GM23338 (cell line): ENCODE measurements around the gene SLC22A16. TPM values are rescaled to one million over a fixed set of nuclear protein-coding genes. Genes with fewer than 3 reads are reported as not detected.

Experiments used
- ATAC-seq: fragments of 200-7000 bp; cut with Tn5 transposase; 3 replicates; pipeline ENCODE4 v1.9.1; 2020
- DNase-seq: peaks from one replicate; pipeline ENCODE4 v3.0.0-alpha.2; 2015; ENCODE audit warnings: low spot score
- H2AFZ ChIP-seq: fragments of 200-600 bp; sonication (generic); 2 replicates; pipeline ENCODE4 v1.8.0; 2016; ENCODE audit warnings: antibody characterized with exemption, mild to moderate bottlenecking, moderate library complexity
- H3F3A ChIP-seq: fragments of 200-600 bp; sonication (generic); replicated peaks from 2 replicates; pipeline ENCODE4 v1.8.0; 2017; ENCODE audit warnings: antibody characterized with exemption, mixed run types, low read depth
- H3K27ac ChIP-seq: fragments of 200-600 bp; sonication (generic); 2 replicates; pipeline ENCODE4 v1.6.1; 2016; ENCODE audit warnings: low read depth
- H3K27me3 ChIP-seq: fragments of 200-600 bp; sonication (generic); 2 replicates; pipeline ENCODE4 v1.8.0; 2016; ENCODE audit warnings: mild to moderate bottlenecking, mixed run types, moderate library complexity; ENCODE audit not compliant: insufficient read depth
- H3K36me3 ChIP-seq: fragments of 200-600 bp; sonication (generic); 2 replicates; pipeline ENCODE4 v1.8.0; 2016; ENCODE audit warnings: mild to moderate bottlenecking; ENCODE audit not compliant: insufficient read depth
- H3K4me1 ChIP-seq: fragments of 200-600 bp; sonication (generic); 2 replicates; pipeline ENCODE4 v1.8.0; 2016; ENCODE audit warnings: mild to moderate bottlenecking, moderate library complexity; ENCODE audit not compliant: insufficient read depth
- H3K4me2 ChIP-seq: fragments of 200-600 bp; sonication (generic); 2 replicates; pipeline ENCODE4 v1.7.1; 2017; ENCODE audit warnings: mixed run types
- H3K4me3 ChIP-seq: fragments of 200-600 bp; sonication (generic); 2 replicates; pipeline ENCODE4 v1.6.1; 2016; ENCODE audit warnings: mixed run types
- H3K79me2 ChIP-seq: fragments of 200-600 bp; sonication (generic); replicated peaks from 2 replicates; pipeline ENCODE4 v1.8.0; 2017; ENCODE audit warnings: mild to moderate bottlenecking; ENCODE audit not compliant: insufficient read depth
- H3K9me2 ChIP-seq: fragments of 200-600 bp; sonication (generic); 2 replicates; pipeline ENCODE4 v1.8.0; 2017; ENCODE audit not compliant: insufficient read depth
- H4K20me1 ChIP-seq: fragments of 200-600 bp; sonication (generic); replicated peaks from 2 replicates; pipeline ENCODE4 v1.8.0; 2017; ENCODE audit warnings: mild to moderate bottlenecking; ENCODE audit not compliant: insufficient read depth
- H3K27ac Mint-ChIP-seq: 2 replicates; pipeline ENCODE4 v1.8.0; 2020; ENCODE audit warnings: inconsistent platforms, mild to moderate bottlenecking, moderate library complexity, mixed read lengths
- H3K27me3 Mint-ChIP-seq: 3 replicates; pipeline ENCODE4 v1.8.0; 2022; ENCODE audit warnings: low read depth, mild to moderate bottlenecking, moderate library complexity, mixed read lengths, inconsistent platforms; ENCODE audit not compliant: insufficient read depth, poor library complexity
- H3K36me3 Mint-ChIP-seq: 3 replicates; pipeline ENCODE4 v1.8.0; 2021; ENCODE audit warnings: low read depth, mild to moderate bottlenecking, inconsistent platforms, moderate library complexity, mixed read lengths
- H3K4me1 Mint-ChIP-seq: 3 replicates; pipeline ENCODE4 v1.8.0; 2020; ENCODE audit warnings: mild to moderate bottlenecking, inconsistent platforms, mixed read lengths
- H3K4me3 Mint-ChIP-seq: 3 replicates; pipeline ENCODE4 v1.8.0; 2021; ENCODE audit warnings: moderate library complexity, mild to moderate bottlenecking, inconsistent platforms, mixed read lengths
- H3K9me3 Mint-ChIP-seq: 3 replicates; pipeline ENCODE4 v1.8.0; 2020; ENCODE audit warnings: moderate library complexity, mild to moderate bottlenecking, inconsistent platforms, mixed read lengths
- EZH2 ChIP-seq: fragments of 200-600 bp; sonication (generic); IDR thresholded peaks from one replicate; pipeline ENCODE4 v1.8.0; 2017; ENCODE audit warnings: antibody characterized with exemption, mild to moderate bottlenecking, low read depth; ENCODE audit not compliant: unreplicated experiment
- ZNF114 ChIP-seq: fragments of 250-450 bp; sonication (Bioruptor Pico); IDR thresholded peaks from 2 replicates; pipeline ENCODE4 v1.5.0; 2020; ENCODE audit warnings: mild to moderate bottlenecking, moderate library complexity
- polyA plus RNA-seq: library from polyadenylated mRNA; unstranded; fragments of >200 nt; fragmentation: Nextera tagmentation; extraction: Ambion mirVana; gene quantifications from 2 replicates; pipeline ENCODE4 v1.2.1, GENCODE V29; 2016
- total RNA-seq: library from RNA; depleted of rRNA; stranded (reverse); fragments of >200 nt; shearing (Covaris generic); gene quantifications from 2 replicates; pipeline ENCODE4 v1.2.3, GENCODE V29; 2014; rRNA removed
- TF ChIP-seq, protein P1 (sequence below): fragments of 250-450 bp; sonication (Bioruptor Pico); IDR thresholded peaks from 2 replicates; pipeline ENCODE4 v1.5.0; 2020; ENCODE audit warnings: mild to moderate bottlenecking, moderate library complexity
- TF ChIP-seq, protein P2 (sequence below), 2 experiments: fragments of 200-600 bp in 1 of 2; sonication (generic) in 1 of 2; conservative IDR thresholded peaks; 2 replicates each; pipeline versions ENCODE4 v1.5.1 to v1.6.1; 2016 to 2017; ENCODE audit warnings: antibody characterized with exemption in 2 of 2, low read depth in 2 of 2, mild to moderate bottlenecking in 2 of 2, moderate library complexity in 1 of 2

Gene SLC22A16
- total and polyA plus RNA-seq, 2 experiments from 2014 or later: 0.37 to 0.42 TPM

DNA sequence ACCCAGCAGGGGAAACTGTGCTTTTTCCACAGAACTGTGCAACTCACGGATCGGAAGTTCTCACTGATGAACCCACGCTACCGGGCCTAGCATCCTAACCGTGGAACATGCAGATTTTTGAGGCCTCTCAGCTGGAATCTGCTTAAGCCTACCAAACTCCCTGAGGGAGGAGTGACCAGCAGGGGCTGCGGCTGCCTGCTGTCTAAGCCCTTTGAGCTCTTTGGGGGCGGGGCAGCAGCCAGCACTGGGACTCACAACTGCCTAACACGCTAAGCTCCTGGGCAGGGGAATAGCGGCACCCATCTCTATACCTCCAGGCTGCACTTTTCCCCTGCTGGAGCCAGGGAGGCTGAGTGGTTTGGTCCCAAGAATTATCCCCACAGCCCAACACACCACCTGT, 97.9 kb downstream of the SLC22A16 start:
- no peaks in the 10 kb centered on the region for H3K27me3 ChIP-seq
- H2AFZ ChIP-seq: peak overlapping the region; percentile 83; the same call in 1 of the 2 replicates
- H3K79me2 ChIP-seq: no peaks in the 10 kb centered on the region
- ATAC-seq (peak; percentile 88), DNase-seq (peak; percentile 55)
- H4K20me1 ChIP-seq: no peaks in the 10 kb centered on the region
- H3K4me1 Mint-ChIP-seq: peaks cover 11% of the 10 kb centered on the region
- TF ChIP-seq ZNF114 (CRISPR knock-in tag) (no peak), EZH2 (no peak)
- TF ChIP-seq, protein P1, sequence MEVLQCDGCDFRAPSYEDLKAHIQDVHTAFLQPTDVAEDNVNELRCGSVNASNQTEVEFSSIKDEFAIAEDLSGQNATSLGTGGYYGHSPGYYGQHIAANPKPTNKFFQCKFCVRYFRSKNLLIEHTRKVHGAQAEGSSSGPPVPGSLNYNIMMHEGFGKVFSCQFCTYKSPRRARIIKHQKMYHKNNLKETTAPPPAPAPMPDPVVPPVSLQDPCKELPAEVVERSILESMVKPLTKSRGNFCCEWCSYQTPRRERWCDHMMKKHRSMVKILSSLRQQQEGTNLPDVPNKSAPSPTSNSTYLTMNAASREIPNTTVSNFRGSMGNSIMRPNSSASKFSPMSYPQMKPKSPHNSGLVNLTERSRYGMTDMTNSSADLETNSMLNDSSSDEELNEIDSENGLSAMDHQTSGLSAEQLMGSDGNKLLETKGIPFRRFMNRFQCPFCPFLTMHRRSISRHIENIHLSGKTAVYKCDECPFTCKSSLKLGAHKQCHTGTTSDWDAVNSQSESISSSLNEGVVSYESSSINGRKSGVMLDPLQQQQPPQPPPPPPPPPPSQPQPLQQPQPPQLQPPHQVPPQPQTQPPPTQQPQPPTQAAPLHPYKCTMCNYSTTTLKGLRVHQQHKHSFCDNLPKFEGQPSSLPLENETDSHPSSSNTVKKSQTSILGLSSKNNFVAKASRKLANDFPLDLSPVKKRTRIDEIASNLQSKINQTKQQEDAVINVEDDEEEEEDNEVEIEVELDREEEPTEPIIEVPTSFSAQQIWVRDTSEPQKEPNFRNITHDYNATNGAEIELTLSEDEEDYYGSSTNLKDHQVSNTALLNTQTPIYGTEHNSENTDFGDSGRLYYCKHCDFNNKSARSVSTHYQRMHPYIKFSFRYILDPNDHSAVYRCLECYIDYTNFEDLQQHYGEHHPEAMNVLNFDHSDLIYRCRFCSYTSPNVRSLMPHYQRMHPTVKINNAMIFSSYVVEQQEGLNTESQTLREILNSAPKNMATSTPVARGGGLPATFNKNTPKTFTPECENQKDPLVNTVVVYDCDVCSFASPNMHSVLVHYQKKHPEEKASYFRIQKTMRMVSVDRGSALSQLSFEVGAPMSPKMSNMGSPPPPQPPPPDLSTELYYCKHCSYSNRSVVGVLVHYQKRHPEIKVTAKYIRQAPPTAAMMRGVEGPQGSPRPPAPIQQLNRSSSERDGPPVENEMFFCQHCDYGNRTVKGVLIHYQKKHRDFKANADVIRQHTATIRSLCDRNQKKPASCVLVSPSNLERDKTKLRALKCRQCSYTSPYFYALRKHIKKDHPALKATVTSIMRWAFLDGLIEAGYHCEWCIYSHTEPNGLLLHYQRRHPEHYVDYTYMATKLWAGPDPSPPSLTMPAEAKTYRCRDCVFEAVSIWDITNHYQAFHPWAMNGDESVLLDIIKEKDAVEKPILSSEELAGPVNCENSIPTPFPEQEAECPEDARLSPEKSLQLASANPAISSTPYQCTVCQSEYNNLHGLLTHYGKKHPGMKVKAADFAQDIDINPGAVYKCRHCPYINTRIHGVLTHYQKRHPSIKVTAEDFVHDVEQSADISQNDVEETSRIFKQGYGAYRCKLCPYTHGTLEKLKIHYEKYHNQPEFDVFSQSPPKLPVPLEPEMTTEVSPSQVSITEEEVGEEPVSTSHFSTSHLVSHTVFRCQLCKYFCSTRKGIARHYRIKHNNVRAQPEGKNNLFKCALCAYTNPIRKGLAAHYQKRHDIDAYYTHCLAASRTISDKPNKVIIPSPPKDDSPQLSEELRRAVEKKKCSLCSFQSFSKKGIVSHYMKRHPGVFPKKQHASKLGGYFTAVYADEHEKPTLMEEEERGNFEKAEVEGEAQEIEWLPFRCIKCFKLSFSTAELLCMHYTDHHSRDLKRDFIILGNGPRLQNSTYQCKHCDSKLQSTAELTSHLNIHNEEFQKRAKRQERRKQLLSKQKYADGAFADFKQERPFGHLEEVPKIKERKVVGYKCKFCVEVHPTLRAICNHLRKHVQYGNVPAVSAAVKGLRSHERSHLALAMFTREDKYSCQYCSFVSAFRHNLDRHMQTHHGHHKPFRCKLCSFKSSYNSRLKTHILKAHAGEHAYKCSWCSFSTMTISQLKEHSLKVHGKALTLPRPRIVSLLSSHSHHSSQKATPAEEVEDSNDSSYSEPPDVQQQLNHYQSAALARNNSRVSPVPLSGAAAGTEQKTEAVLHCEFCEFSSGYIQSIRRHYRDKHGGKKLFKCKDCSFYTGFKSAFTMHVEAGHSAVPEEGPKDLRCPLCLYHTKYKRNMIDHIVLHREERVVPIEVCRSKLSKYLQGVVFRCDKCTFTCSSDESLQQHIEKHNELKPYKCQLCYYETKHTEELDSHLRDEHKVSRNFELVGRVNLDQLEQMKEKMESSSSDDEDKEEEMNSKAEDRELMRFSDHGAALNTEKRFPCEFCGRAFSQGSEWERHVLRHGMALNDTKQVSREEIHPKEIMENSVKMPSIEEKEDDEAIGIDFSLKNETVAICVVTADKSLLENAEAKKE (CRISPR knock-in tag): no peak
- TF ChIP-seq, protein P2, sequence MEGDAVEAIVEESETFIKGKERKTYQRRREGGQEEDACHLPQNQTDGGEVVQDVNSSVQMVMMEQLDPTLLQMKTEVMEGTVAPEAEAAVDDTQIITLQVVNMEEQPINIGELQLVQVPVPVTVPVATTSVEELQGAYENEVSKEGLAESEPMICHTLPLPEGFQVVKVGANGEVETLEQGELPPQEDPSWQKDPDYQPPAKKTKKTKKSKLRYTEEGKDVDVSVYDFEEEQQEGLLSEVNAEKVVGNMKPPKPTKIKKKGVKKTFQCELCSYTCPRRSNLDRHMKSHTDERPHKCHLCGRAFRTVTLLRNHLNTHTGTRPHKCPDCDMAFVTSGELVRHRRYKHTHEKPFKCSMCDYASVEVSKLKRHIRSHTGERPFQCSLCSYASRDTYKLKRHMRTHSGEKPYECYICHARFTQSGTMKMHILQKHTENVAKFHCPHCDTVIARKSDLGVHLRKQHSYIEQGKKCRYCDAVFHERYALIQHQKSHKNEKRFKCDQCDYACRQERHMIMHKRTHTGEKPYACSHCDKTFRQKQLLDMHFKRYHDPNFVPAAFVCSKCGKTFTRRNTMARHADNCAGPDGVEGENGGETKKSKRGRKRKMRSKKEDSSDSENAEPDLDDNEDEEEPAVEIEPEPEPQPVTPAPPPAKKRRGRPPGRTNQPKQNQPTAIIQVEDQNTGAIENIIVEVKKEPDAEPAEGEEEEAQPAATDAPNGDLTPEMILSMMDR (conservative IDR thresholded peaks at IDR 0.05; ENCODE audit: low read depth in 2 of 2): 0 out of 4 replicates have a peak, but pooled peaks have one; percentile 7 to 10
- H3K27ac ChIP-seq: no peak overlapping the region
- H3K27ac Mint-ChIP-seq: no peak overlapping the region
- H3K27me3 Mint-ChIP-seq: peaks cover 2% of the 10 kb centered on the region
- H3K9me2 ChIP-seq: no peaks in the 10 kb centered on the region; the same call in none of the 2 replicates
- H3K36me3 Mint-ChIP-seq: no peaks in the 10 kb centered on the region
- H3K9me3 Mint-ChIP-seq: peaks cover 4% of the 10 kb centered on the region; the same call in 1 of the 3 replicates
- no peak overlapping the region for H3K4me3 Mint-ChIP-seq
- H3K4me3 ChIP-seq: no peak overlapping the region
- H3K36me3 ChIP-seq: no peaks in the 10 kb centered on the region
- no peaks in the 10 kb centered on the region for H3F3A ChIP-seq
- no peak overlapping the region for H3K4me2 ChIP-seq
- peaks cover 6% of the 10 kb centered on the region for H3K4me1 ChIP-seq

Other genes starting within 250 kb of the SLC22A16 start
- gene METTL24, start 118.3 kb downstream of the SLC22A16 start, total RNA-seq: 0.35 TPM in 1 of 2 replicates, not detected in the other
- gene METTL24, start 118.3 kb downstream of the SLC22A16 start, polyA plus RNA-seq: not detected in 2 replicates
- gene DDO, start 61.0 kb downstream of the SLC22A16 start, total RNA-seq: 0.10 TPM in 1 of 2 replicates, not detected in the other
- not detected in 2 replicates for gene DDO, start 61.0 kb downstream of the SLC22A16 start, polyA plus RNA-seq